Central memory CD8-positive, alpha-beta T cell (primary cell): ENCODE measurements around the gene PTPRQ.

Experiments
- ATAC-seq: fragments of 150-1000 bp; cut with Tn5 transposase; replicated peaks from 2 replicates; pipeline ENCODE4 v1.10.0; 2022; ENCODE audit warnings: mild to moderate bottlenecking, moderate FRiP score, moderate number of reproducible peaks; ENCODE audit not compliant: poor library complexity, severe bottlenecking; ENCODE audit errors: extremely low read depth
- DNase-seq, 2 donors: peaks; one replicate each; pipeline ENCODE4 v3.0.0; 2021; ENCODE audit warnings: low spot score in 2 of 2
- H3K27ac Mint-ChIP-seq: one replicate; pipeline ENCODE4 v1.8.0; 2022; ENCODE audit warnings: low read depth, mild to moderate bottlenecking, moderate library complexity, mixed read lengths
- H3K27me3 Mint-ChIP-seq: one replicate; pipeline ENCODE4 v1.8.0; 2022; ENCODE audit warnings: mixed read lengths
- H3K36me3 Mint-ChIP-seq: one replicate; pipeline ENCODE4 v1.8.0; 2022; ENCODE audit warnings: mild to moderate bottlenecking, moderate library complexity, mixed read lengths; ENCODE audit not compliant: insufficient read depth
- H3K4me1 Mint-ChIP-seq: one replicate; pipeline ENCODE4 v1.8.0; 2022; ENCODE audit warnings: mixed read lengths
- H3K4me3 Mint-ChIP-seq: one replicate; pipeline ENCODE4 v1.8.0; 2022; ENCODE audit warnings: mild to moderate bottlenecking, moderate library complexity, mixed read lengths
- H3K9me3 Mint-ChIP-seq: one replicate; pipeline ENCODE4 v1.8.0; 2022; ENCODE audit warnings: mixed read lengths

Gene PTPRQ, protein sequence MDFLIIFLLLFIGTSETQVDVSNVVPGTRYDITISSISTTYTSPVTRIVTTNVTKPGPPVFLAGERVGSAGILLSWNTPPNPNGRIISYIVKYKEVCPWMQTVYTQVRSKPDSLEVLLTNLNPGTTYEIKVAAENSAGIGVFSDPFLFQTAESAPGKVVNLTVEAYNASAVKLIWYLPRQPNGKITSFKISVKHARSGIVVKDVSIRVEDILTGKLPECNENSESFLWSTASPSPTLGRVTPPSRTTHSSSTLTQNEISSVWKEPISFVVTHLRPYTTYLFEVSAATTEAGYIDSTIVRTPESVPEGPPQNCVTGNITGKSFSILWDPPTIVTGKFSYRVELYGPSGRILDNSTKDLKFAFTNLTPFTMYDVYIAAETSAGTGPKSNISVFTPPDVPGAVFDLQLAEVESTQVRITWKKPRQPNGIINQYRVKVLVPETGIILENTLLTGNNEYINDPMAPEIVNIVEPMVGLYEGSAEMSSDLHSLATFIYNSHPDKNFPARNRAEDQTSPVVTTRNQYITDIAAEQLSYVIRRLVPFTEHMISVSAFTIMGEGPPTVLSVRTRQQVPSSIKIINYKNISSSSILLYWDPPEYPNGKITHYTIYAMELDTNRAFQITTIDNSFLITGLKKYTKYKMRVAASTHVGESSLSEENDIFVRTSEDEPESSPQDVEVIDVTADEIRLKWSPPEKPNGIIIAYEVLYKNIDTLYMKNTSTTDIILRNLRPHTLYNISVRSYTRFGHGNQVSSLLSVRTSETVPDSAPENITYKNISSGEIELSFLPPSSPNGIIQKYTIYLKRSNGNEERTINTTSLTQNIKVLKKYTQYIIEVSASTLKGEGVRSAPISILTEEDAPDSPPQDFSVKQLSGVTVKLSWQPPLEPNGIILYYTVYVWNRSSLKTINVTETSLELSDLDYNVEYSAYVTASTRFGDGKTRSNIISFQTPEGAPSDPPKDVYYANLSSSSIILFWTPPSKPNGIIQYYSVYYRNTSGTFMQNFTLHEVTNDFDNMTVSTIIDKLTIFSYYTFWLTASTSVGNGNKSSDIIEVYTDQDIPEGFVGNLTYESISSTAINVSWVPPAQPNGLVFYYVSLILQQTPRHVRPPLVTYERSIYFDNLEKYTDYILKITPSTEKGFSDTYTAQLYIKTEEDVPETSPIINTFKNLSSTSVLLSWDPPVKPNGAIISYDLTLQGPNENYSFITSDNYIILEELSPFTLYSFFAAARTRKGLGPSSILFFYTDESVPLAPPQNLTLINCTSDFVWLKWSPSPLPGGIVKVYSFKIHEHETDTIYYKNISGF (N-terminal part only)

GRCh38 chr12:80443974-80444666, at the start of gene PTPRQ:
PTPRQ (plus strand) TSS chr12:80444235; CDS start chr12:80444346, 111 bp downstream.
- no peaks in the 10 kb centered on the region for H3K36me3 Mint-ChIP-seq
- ATAC-seq: no peak

GRCh38 chr12:80400571-80400991, 43.5 kb upstream of the PTPRQ start:
- H3K4me3 Mint-ChIP-seq: no peak overlapping the region
- H3K9me3 Mint-ChIP-seq: peaks cover 14% of the 10 kb centered on the region
- no peaks in the 10 kb centered on the region for H3K27me3 Mint-ChIP-seq
- no peaks in the 10 kb centered on the region for H3K4me1 Mint-ChIP-seq
- no peak for DNase-seq
- no peak overlapping the region for H3K27ac Mint-ChIP-seq
- no peaks in the 10 kb centered on the region for H3K36me3 Mint-ChIP-seq
- ATAC-seq: no peak

More at GRCh38 chr12:80443974-80444666, at the start of gene PTPRQ:
- DNase-seq: no peak
- no peaks in the 10 kb centered on the region for H3K27me3 Mint-ChIP-seq
- H3K27ac Mint-ChIP-seq: no peak within 1 kb of the TSS
- no peak within 1 kb of the TSS for H3K4me3 Mint-ChIP-seq
- H3K9me3 Mint-ChIP-seq: peaks cover 22% of the 10 kb centered on the region
- H3K4me1 Mint-ChIP-seq: no peaks in the 10 kb centered on the region

- H3K27me3 Mint-ChIP-seq: no peaks in the 10 kb centered on the region
- no peak for ATAC-seq
- peaks cover 14% of the 10 kb centered on the region for H3K9me3 Mint-ChIP-seq
- no peak overlapping the region for H3K27ac Mint-ChIP-seq
- no peaks in the 10 kb centered on the region for H3K4me1 Mint-ChIP-seq
- no peak overlapping the region for H3K4me3 Mint-ChIP-seq
- DNase-seq: no peak
- no peaks in the 10 kb centered on the region for H3K36me3 Mint-ChIP-seq
Measured at GRCh38 chr12:80401191-80401590, 42.8 kb upstream of the PTPRQ start.

GRCh38 chr12:80404629-80405028, 39.4 kb upstream of the PTPRQ start:
- Mint-ChIP-seq H3K4me1 (no peaks in the 10 kb centered on the region), H3K9me3 (peaks cover 10% of the 10 kb centered on the region), H3K36me3 (no peaks in the 10 kb centered on the region), H3K27ac (no peak overlapping the region), H3K27me3 (no peaks in the 10 kb centered on the region), H3K4me3 (no peak overlapping the region)
- ATAC-seq (no peak), DNase-seq (no peak)

DNA sequence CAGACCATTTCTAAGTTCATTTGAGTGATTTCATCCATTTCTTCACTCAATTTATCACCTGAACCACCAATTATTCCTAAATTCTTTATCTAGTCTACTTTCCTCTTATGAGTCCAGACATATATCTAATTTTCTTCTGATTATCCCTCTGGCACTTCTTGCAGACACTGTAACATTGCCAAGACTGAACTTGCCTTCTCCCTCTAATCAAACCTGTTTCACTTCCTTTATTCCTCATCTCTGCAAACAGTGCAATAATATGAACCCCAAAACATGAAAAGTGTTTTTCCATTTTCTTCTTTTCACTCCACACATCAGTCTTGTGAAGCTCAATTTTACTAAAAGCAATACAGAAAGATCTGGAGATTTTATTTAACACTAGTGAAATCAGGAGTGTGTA, 37.8 kb upstream of the PTPRQ start:
- ATAC-seq: no peak
- no peaks in the 10 kb centered on the region for H3K36me3 Mint-ChIP-seq
- H3K9me3 Mint-ChIP-seq: no peaks in the 10 kb centered on the region
- no peak overlapping the region for H3K27ac Mint-ChIP-seq
- H3K4me1 Mint-ChIP-seq: no peaks in the 10 kb centered on the region
- no peaks in the 10 kb centered on the region for H3K27me3 Mint-ChIP-seq
- DNase-seq: no peak
- no peak overlapping the region for H3K4me3 Mint-ChIP-seq

DNA sequence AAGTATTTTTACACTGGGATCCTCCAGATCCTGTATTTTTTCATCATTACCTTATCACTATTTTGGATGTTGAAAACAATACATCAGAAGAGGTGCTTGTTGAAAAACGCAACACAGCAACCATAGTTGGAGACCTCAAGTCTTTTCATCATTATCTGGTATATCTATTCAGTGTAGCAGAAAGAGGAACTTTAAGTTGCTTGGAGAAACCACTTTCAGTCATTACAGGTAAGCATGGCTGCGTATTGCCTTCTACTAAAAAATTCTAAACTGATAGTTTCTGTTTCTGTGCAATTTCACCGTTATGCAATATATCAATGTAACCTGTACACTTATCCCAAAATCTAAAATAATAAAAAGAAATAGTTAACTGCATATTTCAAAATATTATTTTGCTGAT, 32.2 kb upstream of the PTPRQ start:
- no peak overlapping the region for H3K27ac Mint-ChIP-seq
- no peak overlapping the region for H3K4me3 Mint-ChIP-seq
- ATAC-seq: no peak
- H3K9me3 Mint-ChIP-seq: peaks cover 5% of the 10 kb centered on the region
- H3K4me1 Mint-ChIP-seq: no peaks in the 10 kb centered on the region
- no peak for DNase-seq
- no peaks in the 10 kb centered on the region for H3K36me3 Mint-ChIP-seq
- H3K27me3 Mint-ChIP-seq: no peaks in the 10 kb centered on the region

DNA sequence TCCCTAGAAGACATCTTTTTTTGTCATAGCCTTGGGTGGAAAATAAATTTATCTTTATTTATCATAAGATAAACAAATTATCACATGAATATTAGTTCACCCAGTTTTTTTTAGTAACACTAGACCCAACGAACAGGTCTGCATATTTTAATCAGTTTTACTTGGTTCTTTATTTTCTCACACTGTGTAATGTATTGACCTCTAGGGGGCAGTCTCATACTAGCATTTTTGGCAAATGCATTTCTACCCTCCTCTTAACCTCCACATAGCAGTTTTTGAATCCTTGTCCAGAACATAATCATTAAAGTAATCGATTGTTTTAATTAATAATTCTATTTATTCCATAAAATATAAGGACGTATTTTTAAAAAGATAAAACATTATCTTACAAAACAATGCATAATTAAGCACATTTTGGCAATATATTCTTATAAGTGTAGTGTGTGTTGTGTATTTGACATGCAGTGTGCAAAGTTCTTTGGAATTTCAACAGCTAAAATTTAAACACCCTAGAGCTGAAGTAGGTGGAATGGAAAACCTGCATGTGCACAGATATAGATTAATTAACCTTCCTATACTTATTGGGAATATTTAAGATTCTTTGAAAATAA, 31.6 kb upstream of the PTPRQ start:
- Mint-ChIP-seq H3K4me3 (no peak overlapping the region), H3K4me1 (no peaks in the 10 kb centered on the region), H3K9me3 (peaks cover 5% of the 10 kb centered on the region), H3K27me3 (no peaks in the 10 kb centered on the region), H3K27ac (no peak overlapping the region), H3K36me3 (no peaks in the 10 kb centered on the region)
- no peak for DNase-seq
- ATAC-seq: no peak

GRCh38 chr12:80413462-80413861, 30.6 kb upstream of the PTPRQ start:
- Mint-ChIP-seq H3K4me1 (no peaks in the 10 kb centered on the region), H3K27me3 (no peaks in the 10 kb centered on the region), H3K9me3 (peaks cover 10% of the 10 kb centered on the region), H3K36me3 (no peaks in the 10 kb centered on the region), H3K4me3 (no peak overlapping the region), H3K27ac (no peak overlapping the region)
- no peak for ATAC-seq
- DNase-seq: no peak

- Mint-ChIP-seq H3K27me3 (no peaks in the 10 kb centered on the region), H3K9me3 (peaks cover 10% of the 10 kb centered on the region), H3K4me1 (no peaks in the 10 kb centered on the region), H3K27ac (no peak overlapping the region), H3K4me3 (no peak overlapping the region), H3K36me3 (no peaks in the 10 kb centered on the region)
- ATAC-seq (no peak), DNase-seq (no peak)
Measured at GRCh38 chr12:80415466-80415865, 28.6 kb upstream of the PTPRQ start.

DNA sequence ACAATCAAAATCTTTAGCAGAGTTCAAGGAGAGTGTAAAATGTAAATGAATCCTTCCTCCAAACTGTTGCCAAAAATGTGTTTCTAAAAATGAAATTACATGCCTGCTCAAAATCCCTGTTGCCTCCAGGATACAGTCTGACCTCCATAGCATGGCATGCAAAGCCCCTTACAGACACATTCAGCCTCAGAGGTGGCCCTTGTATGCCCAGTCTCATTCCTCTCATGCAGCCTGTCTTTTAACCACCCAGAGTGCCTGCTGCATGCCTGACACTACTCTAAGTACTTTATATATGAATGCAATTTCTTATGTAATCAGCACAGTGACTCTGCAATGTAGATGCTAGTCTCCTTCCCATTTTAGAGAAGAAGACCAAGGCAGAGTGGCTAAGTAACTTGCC, 24.4 kb upstream of the PTPRQ start:
- no peak overlapping the region for H3K27ac Mint-ChIP-seq
- ATAC-seq (no peak), DNase-seq (no peak)
- H3K9me3 Mint-ChIP-seq: peaks cover 5% of the 10 kb centered on the region
- H3K4me3 Mint-ChIP-seq: no peak overlapping the region
- no peaks in the 10 kb centered on the region for H3K27me3 Mint-ChIP-seq
- H3K36me3 Mint-ChIP-seq: peaks cover 2% of the 10 kb centered on the region
- H3K4me1 Mint-ChIP-seq: no peaks in the 10 kb centered on the region

- Mint-ChIP-seq H3K27me3 (no peaks in the 10 kb centered on the region), H3K9me3 (peaks cover 5% of the 10 kb centered on the region), H3K36me3 (peaks cover 2% of the 10 kb centered on the region), H3K27ac (no peak overlapping the region), H3K4me3 (no peak overlapping the region), H3K4me1 (no peaks in the 10 kb centered on the region)
- ATAC-seq (no peak), DNase-seq (no peak)
Measured at GRCh38 chr12:80420075-80420474, 24.0 kb upstream of the PTPRQ start.
